ENCODE data around the gene BSN. TPM values are rescaled to one million over a fixed set of nuclear protein-coding genes. Genes with fewer than 3 reads are reported as not detected.

Gene BSN, protein sequence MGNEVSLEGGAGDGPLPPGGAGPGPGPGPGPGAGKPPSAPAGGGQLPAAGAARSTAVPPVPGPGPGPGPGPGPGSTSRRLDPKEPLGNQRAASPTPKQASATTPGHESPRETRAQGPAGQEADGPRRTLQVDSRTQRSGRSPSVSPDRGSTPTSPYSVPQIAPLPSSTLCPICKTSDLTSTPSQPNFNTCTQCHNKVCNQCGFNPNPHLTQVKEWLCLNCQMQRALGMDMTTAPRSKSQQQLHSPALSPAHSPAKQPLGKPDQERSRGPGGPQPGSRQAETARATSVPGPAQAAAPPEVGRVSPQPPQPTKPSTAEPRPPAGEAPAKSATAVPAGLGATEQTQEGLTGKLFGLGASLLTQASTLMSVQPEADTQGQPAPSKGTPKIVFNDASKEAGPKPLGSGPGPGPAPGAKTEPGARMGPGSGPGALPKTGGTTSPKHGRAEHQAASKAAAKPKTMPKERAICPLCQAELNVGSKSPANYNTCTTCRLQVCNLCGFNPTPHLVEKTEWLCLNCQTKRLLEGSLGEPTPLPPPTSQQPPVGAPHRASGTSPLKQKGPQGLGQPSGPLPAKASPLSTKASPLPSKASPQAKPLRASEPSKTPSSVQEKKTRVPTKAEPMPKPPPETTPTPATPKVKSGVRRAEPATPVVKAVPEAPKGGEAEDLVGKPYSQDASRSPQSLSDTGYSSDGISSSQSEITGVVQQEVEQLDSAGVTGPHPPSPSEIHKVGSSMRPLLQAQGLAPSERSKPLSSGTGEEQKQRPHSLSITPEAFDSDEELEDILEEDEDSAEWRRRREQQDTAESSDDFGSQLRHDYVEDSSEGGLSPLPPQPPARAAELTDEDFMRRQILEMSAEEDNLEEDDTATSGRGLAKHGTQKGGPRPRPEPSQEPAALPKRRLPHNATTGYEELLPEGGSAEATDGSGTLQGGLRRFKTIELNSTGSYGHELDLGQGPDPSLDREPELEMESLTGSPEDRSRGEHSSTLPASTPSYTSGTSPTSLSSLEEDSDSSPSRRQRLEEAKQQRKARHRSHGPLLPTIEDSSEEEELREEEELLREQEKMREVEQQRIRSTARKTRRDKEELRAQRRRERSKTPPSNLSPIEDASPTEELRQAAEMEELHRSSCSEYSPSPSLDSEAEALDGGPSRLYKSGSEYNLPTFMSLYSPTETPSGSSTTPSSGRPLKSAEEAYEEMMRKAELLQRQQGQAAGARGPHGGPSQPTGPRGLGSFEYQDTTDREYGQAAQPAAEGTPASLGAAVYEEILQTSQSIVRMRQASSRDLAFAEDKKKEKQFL (N-terminal part only)
- total RNA-seq (2014; rRNA removed; shearing (Covaris generic); ENCODE audit: low replicate concordance), result 0.37 and 0.61 TPM in 2 replicates

DNA sequence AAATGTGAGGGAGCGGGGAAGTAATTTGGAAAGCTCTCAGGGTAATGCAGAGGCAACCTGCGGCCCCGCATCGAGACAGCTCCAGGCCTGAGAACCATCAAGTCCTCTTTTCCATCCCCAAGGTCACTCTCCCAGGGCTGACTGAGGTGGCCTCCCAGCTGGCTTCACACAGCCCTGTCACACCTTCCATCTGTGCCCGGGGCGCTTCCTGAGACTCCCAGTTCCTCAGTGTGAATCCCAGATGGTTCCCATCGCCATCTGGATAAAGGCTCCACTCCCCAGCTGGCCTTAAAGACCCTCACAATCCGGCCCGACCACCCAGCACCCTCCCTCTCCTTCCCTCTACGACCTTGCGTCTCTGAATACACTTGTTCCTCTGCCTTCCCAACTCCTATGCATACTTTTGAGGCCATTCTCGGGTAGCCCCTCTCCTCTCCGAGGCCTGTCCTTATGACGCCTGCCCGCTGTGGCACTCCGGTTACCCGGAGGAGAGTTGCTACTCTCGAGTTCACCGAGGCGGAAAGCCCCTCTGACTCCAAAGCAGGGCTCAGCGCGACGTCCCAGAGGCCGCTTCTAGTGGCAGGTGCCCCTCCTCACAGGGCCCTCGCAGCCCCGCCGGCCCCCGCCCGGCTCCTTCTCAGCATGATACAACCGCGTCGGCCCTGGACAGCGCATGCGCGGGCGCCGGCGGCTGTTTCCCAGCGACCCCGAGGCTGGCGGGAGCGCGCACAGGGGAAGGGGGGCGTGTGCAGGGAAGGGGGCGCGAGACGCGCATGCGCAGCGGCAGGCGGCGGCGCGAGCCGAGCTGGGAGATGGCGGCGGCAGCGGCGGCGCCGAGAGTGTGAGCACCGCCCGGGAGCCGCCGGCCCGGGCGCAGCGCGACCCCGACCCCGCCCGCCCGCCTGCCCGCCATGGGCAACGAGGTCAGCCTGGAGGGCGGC is at the start of gene BSN:
TSS of gene BSN (plus strand) at position 786 of the 941 bp plus-strand sequence. CDS start at position 912, 126 bp downstream.
- H3K27me3 ChIP-seq (ENCODE audit: low read length), result no peaks in the 10 kb centered on the region
- no peaks in the 10 kb centered on the region for H3K9me3 ChIP-seq (ENCODE audit: low read length)
- no peaks in the 10 kb centered on the region for H3K9me2 ChIP-seq (replicated peaks; ENCODE audit: insufficient read depth, low read length)
- H3K4me1 ChIP-seq (ENCODE audit: low read length), result peaks cover 20% of the 10 kb centered on the region
- no peaks in the 10 kb centered on the region for H3K36me3 ChIP-seq (ENCODE audit: insufficient read depth, low read length)
- peak within 1 kb of the TSS; percentile 99 for H2AFZ ChIP-seq (ENCODE audit: low read length)
- 0 out of 2 replicates have a peak, but pooled peaks cover 4% of the 10 kb centered on the region for H4K20me1 ChIP-seq (ENCODE audit: insufficient read depth, low read depth, low read length)
- H3K4me2 ChIP-seq (ENCODE audit: low read depth, low read length, poor library complexity, severe bottlenecking), result peak within 1 kb of the TSS; percentile 100
- peak; percentile 97 for DNase-seq
- H3K27ac ChIP-seq (ENCODE audit: low read length), result no peak within 1 kb of the TSS
- H3K79me2 ChIP-seq (ENCODE audit: low read length), result no peaks in the 10 kb centered on the region
- peak within 1 kb of the TSS; percentile 98 for H3K4me3 ChIP-seq (ENCODE audit: low read length)
- H3K9ac ChIP-seq (ENCODE audit: low read length), result peak within 1 kb of the TSS; percentile 94

- H2AFZ ChIP-seq (ENCODE audit: low read length), result no peak overlapping the region
- H3K9me2 ChIP-seq (replicated peaks; ENCODE audit: insufficient read depth, low read length), result no peaks in the 10 kb centered on the region
- DNase-seq, result no peak
- no peaks in the 10 kb centered on the region for H3K9me3 ChIP-seq (ENCODE audit: low read length)
- H3K79me2 ChIP-seq (ENCODE audit: low read length), result peaks cover 47% of the 10 kb centered on the region
- no peak overlapping the region for H3K9ac ChIP-seq (ENCODE audit: low read length)
- no peaks in the 10 kb centered on the region for H4K20me1 ChIP-seq (ENCODE audit: insufficient read depth, low read depth, low read length)
- peaks cover 10% of the 10 kb centered on the region; the same call in 1 of the 2 replicates for H3K36me3 ChIP-seq (ENCODE audit: insufficient read depth, low read length)
- no peak overlapping the region for H3K4me3 ChIP-seq (ENCODE audit: low read length)
- no peaks in the 10 kb centered on the region for H3K27me3 ChIP-seq (ENCODE audit: low read length)
- no peak overlapping the region for H3K4me2 ChIP-seq (ENCODE audit: low read depth, low read length, poor library complexity, severe bottlenecking)
- no peaks in the 10 kb centered on the region for H3K4me1 ChIP-seq (ENCODE audit: low read length)
- no peak overlapping the region for H3K27ac ChIP-seq (ENCODE audit: low read length)
These were observed 47.4 kb upstream of the BSN start for GRCh38 chr3:49506906-49507305.

- no peak overlapping the region for H3K4me2 ChIP-seq (ENCODE audit: low read depth, low read length, poor library complexity, severe bottlenecking)
- H4K20me1 ChIP-seq (ENCODE audit: insufficient read depth, low read depth, low read length), result no peaks in the 10 kb centered on the region
- H3K9me2 ChIP-seq (replicated peaks; ENCODE audit: insufficient read depth, low read length), result no peaks in the 10 kb centered on the region
- no peak overlapping the region for H3K4me3 ChIP-seq (ENCODE audit: low read length)
- H3K27ac ChIP-seq (ENCODE audit: low read length), result no peak overlapping the region
- H3K27me3 ChIP-seq (ENCODE audit: low read length), result no peaks in the 10 kb centered on the region
- H3K36me3 ChIP-seq (ENCODE audit: insufficient read depth, low read length), result peaks cover 16% of the 10 kb centered on the region; the same call in 1 of the 2 replicates
- no peak overlapping the region for H2AFZ ChIP-seq (ENCODE audit: low read length)
- no peak overlapping the region for H3K9ac ChIP-seq (ENCODE audit: low read length)
- no peaks in the 10 kb centered on the region for H3K9me3 ChIP-seq (ENCODE audit: low read length)
- DNase-seq, result no peak
- no peaks in the 10 kb centered on the region for H3K4me1 ChIP-seq (ENCODE audit: low read length)
- H3K79me2 ChIP-seq (ENCODE audit: low read length), result peaks cover 31% of the 10 kb centered on the region
These were observed 45.2 kb upstream of the BSN start for GRCh38 chr3:49509028-49509561.

DNA sequence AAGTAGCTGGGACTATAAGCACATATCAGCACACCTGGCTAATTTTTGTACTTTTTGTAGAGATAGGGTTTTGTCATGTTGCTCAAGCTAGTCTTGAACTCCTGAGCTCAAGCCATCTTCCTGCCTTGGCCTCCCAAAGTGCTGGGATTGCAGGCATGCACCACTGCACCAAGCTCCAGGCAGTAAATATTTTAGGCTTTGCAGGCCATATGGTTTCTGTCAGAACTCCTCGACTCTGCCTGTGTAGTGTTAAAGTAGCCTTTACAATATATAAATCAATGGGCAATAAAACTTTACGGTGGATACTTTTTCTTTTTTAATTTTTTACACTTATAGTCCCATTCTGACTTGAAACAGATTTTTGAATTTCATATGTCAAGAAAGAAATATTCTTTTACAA is 42.6 kb upstream of the BSN start:
- no peaks in the 10 kb centered on the region for H4K20me1 ChIP-seq (ENCODE audit: insufficient read depth, low read depth, low read length)
- no peaks in the 10 kb centered on the region for H3K9me2 ChIP-seq (replicated peaks; ENCODE audit: insufficient read depth, low read length)
- H3K4me1 ChIP-seq (ENCODE audit: low read length), result no peaks in the 10 kb centered on the region
- peaks cover 16% of the 10 kb centered on the region; the same call in 1 of the 2 replicates for H3K36me3 ChIP-seq (ENCODE audit: insufficient read depth, low read length)
- H3K27me3 ChIP-seq (ENCODE audit: low read length), result no peaks in the 10 kb centered on the region
- DNase-seq, result no peak
- no peak overlapping the region for H2AFZ ChIP-seq (ENCODE audit: low read length)
- H3K79me2 ChIP-seq (ENCODE audit: low read length), result peaks cover 25% of the 10 kb centered on the region
- no peak overlapping the region for H3K4me2 ChIP-seq (ENCODE audit: low read depth, low read length, poor library complexity, severe bottlenecking)
- H3K9ac ChIP-seq (ENCODE audit: low read length), result no peak overlapping the region
- no peak overlapping the region for H3K4me3 ChIP-seq (ENCODE audit: low read length)
- no peaks in the 10 kb centered on the region for H3K9me3 ChIP-seq (ENCODE audit: low read length)
- no peak overlapping the region for H3K27ac ChIP-seq (ENCODE audit: low read length)

GRCh38 chr3:49512781-49513355 is 41.4 kb upstream of the BSN start:
- Histone ChIP-seq H3K27me3 (ENCODE audit: low read length) (no peaks in the 10 kb centered on the region), H3K4me3 (ENCODE audit: low read length) (no peak overlapping the region), H3K9me3 (ENCODE audit: low read length) (no peaks in the 10 kb centered on the region), H3K79me2 (ENCODE audit: low read length) (peaks cover 27% of the 10 kb centered on the region), H3K36me3 (ENCODE audit: insufficient read depth, low read length) (peaks cover 16% of the 10 kb centered on the region; the same call in 1 of the 2 replicates), H2AFZ (ENCODE audit: low read length) (no peak overlapping the region), H3K4me1 (ENCODE audit: low read length) (no peaks in the 10 kb centered on the region), H3K4me2 (ENCODE audit: low read depth, low read length, poor library complexity, severe bottlenecking) (no peak overlapping the region), H4K20me1 (ENCODE audit: insufficient read depth, low read depth, low read length) (no peaks in the 10 kb centered on the region), H3K9me2 (replicated peaks; ENCODE audit: insufficient read depth, low read length) (no peaks in the 10 kb centered on the region), H3K9ac (ENCODE audit: low read length) (no peak overlapping the region), H3K27ac (ENCODE audit: low read length) (no peak overlapping the region)
- no peak for DNase-seq

DNA sequence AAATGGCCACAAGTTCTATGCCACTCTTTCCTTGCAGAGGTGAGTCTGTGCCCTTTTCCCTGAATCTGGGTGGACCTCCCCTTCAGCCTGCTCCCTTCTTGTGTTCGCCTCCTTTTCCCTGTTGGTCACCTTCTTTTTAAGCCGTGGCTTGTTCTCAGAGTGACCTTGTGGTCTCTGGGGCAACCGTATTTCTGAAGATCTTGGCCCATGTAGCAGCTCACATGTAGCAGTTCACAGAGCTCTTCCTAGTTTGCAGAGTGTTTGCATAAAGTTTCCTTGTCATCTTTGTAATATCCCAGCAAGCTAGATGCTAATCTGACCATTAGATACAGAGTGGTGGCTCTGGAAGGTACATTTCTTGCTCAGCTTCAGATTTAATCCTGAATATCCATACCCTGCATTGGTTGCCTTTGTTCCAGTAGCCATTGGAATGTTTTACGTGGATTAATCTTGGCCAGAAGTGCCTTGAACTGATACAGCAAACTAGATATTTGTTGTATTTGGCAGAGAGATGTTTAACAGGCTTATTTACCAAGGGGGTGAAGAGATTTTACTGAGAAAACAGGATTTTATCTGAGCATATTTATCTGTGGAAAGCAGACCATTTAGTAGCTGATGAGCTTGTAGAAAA is 40.7 kb upstream of the BSN start:
- H3K9ac ChIP-seq (ENCODE audit: low read length), result no peak overlapping the region
- DNase-seq, result no peak
- no peak overlapping the region for H3K4me2 ChIP-seq (ENCODE audit: low read depth, low read length, poor library complexity, severe bottlenecking)
- no peak overlapping the region for H3K4me3 ChIP-seq (ENCODE audit: low read length)
- no peaks in the 10 kb centered on the region for H3K27me3 ChIP-seq (ENCODE audit: low read length)
- peaks cover 25% of the 10 kb centered on the region for H3K79me2 ChIP-seq (ENCODE audit: low read length)
- no peaks in the 10 kb centered on the region for H3K4me1 ChIP-seq (ENCODE audit: low read length)
- H3K9me2 ChIP-seq (replicated peaks; ENCODE audit: insufficient read depth, low read length), result no peaks in the 10 kb centered on the region
- H3K36me3 ChIP-seq (ENCODE audit: insufficient read depth, low read length), result peaks cover 16% of the 10 kb centered on the region; the same call in 1 of the 2 replicates
- H3K9me3 ChIP-seq (ENCODE audit: low read length), result no peaks in the 10 kb centered on the region
- H4K20me1 ChIP-seq (ENCODE audit: insufficient read depth, low read depth, low read length), result no peaks in the 10 kb centered on the region
- no peak overlapping the region for H3K27ac ChIP-seq (ENCODE audit: low read length)
- H2AFZ ChIP-seq (ENCODE audit: low read length), result no peak overlapping the region

Data from Karpas-422 (cell line).